Caco-2 (cell line): Measurements from ENCODE around the gene RBM20. TPM values are rescaled to one million over a fixed set of nuclear protein-coding genes. Genes with fewer than 3 reads are reported as not detected.

Experiments used
- BruUV-seq: library from RNA; stranded (reverse); fragments of 400-500 nt; replicated peaks from 2 replicates; lab custom pipeline; 2021; lab: Mats Ljungman, UMichigan
- CTCF ChIA-PET: fragments of 300-600 bp; sonication (Branson Sonifier 250); formaldehyde crosslinking; loops from one replicate; lab custom pipeline; 2022; ENCODE audit warnings: antibody characterized with exemption; lab: Charles Lee
- POLR2A ChIA-PET: fragments of 300-600 bp; sonication (Branson Sonifier 250); formaldehyde crosslinking; loops from one replicate; lab custom pipeline; 2022; ENCODE audit warnings: antibody characterized with exemption; lab: Charles Lee
- DNase-seq, 2 experiments: peaks; one replicate each; pipeline versions ENCODE4 v3.0.0 to v3.0.0-alpha.2; 2020 to 2022
- H3K27me3 ChIP-seq: replicated peaks from 2 replicates; pipeline ENCODE4 v1.6.0; 2011; ENCODE audit warnings: low read length; ENCODE audit not compliant: control insufficient read depth, insufficient read depth
- H3K36me3 ChIP-seq: 2 replicates; pipeline ENCODE4 v1.5.1; 2011; ENCODE audit warnings: low read length; ENCODE audit not compliant: control insufficient read depth, insufficient read depth
- H3K4me1 ChIP-seq: fragments of 250-450 bp; sonication (Bioruptor Pico); 2 replicates; pipeline ENCODE4 v1.5.1; 2020; ENCODE audit warnings: mild to moderate bottlenecking
- H3K4me3 ChIP-seq: 2 replicates; pipeline ENCODE4 v1.5.1; 2011; ENCODE audit warnings: low read depth, mild to moderate bottlenecking, control low read depth, low read length
- H3K9me3 ChIP-seq: fragments of 250-450 bp; sonication (Bioruptor Pico); 2 replicates; pipeline ENCODE4 v1.5.1; 2020; ENCODE audit warnings: mild to moderate bottlenecking, moderate library complexity
- H3K27ac Mint-ChIP-seq: one replicate; pipeline ENCODE4 v1.8.0; 2022; ENCODE audit warnings: mixed read lengths; ENCODE audit not compliant: unreplicated experiment
- H3K27me3 Mint-ChIP-seq: one replicate; pipeline ENCODE4 v1.8.0; 2022; ENCODE audit warnings: mixed read lengths; ENCODE audit not compliant: insufficient read depth, unreplicated experiment
- H3K36me3 Mint-ChIP-seq: one replicate; pipeline ENCODE4 v1.8.0; 2022; ENCODE audit warnings: mild to moderate bottlenecking, mixed read lengths; ENCODE audit not compliant: insufficient read depth, unreplicated experiment
- H3K4me1 Mint-ChIP-seq: one replicate; pipeline ENCODE4 v1.8.0; 2022; ENCODE audit warnings: low read depth, mixed read lengths; ENCODE audit not compliant: unreplicated experiment
- H3K4me3 Mint-ChIP-seq: one replicate; pipeline ENCODE4 v1.8.0; 2022; ENCODE audit warnings: mild to moderate bottlenecking, moderate library complexity, mixed read lengths; ENCODE audit not compliant: unreplicated experiment
- H3K9me3 Mint-ChIP-seq: one replicate; pipeline ENCODE4 v1.8.0; 2022; ENCODE audit warnings: mixed read lengths; ENCODE audit not compliant: unreplicated experiment
- CTCF ChIP-seq, 2 experiments: fragments of 200-600 bp in 1 of 2; IDR thresholded peaks; 1 replicate in 1 of 2; 2 replicates in 1 of 2; pipeline versions ENCODE4 v1.5.1 to v1.8.0; 2011 to 2022; ENCODE audit warnings: antibody characterized with exemption in 1 of 2, control low read depth in 1 of 2, inconsistent platforms in 1 of 2, low read depth in 1 of 2, low read length in 1 of 2, mild to moderate bottlenecking in 1 of 2, moderate library complexity in 1 of 2; ENCODE audit not compliant: insufficient read depth in 1 of 2, severe bottlenecking in 1 of 2, unreplicated experiment in 1 of 2
- intact Hi-C: fragments of 100-400 bp; cut with micrococcal nuclease; formaldehyde crosslinking; loops from one replicate; pipeline ENCODE4 v1.10.0; 2022; ENCODE audit not compliant: unreplicated experiment
- total RNA-seq: library from RNA; stranded (reverse); gene quantifications from 2 replicates; pipeline ENCODE4 v1.2.3, GENCODE V29; 2022

Gene RBM20
- total RNA-seq, 1 experiment from 2014 or later, result 0.36 TPM

GRCh38 chr10:110755781-110756180, 111.6 kb downstream of the RBM20 start:
- H3K27ac Mint-ChIP-seq, result no peak overlapping the region

GRCh38 chr10:110756876-110757275, 112.7 kb downstream of the RBM20 start:
- Mint-ChIP-seq H3K9me3 (no peaks in the 10 kb centered on the region), H3K4me1 (no peaks in the 10 kb centered on the region), H3K27ac (no peak overlapping the region), H3K4me3 (no peak overlapping the region), H3K27me3 (no peaks in the 10 kb centered on the region), H3K36me3 (no peaks in the 10 kb centered on the region)
- ChIA-PET CTCF (no interaction called here), POLR2A (no interaction called here)
- no peak overlapping the region for H3K4me3 ChIP-seq
- no peak for TF ChIP-seq CTCF (IDR thresholded peaks at IDR 0.05; ENCODE audit: insufficient read depth in 1 of 2, low read depth in 1 of 2, low read length in 1 of 2, severe bottlenecking in 1 of 2, unreplicated experiment in 1 of 2)
- no peaks in the 10 kb centered on the region for H3K9me3 ChIP-seq
- intact Hi-C loops, result no loop called here
- no peaks in the 10 kb centered on the region for H3K4me1 ChIP-seq
- H3K27me3 ChIP-seq, result no peaks in the 10 kb centered on the region
- no peak for DNase-seq
- H3K36me3 ChIP-seq, result no peaks in the 10 kb centered on the region
- no TSS peak for BruUV-seq

More at GRCh38 chr10:110755781-110756180, 111.6 kb downstream of the RBM20 start:
- POLR2A ChIA-PET, result no interaction called here
- CTCF ChIA-PET, result no interaction called here
- DNase-seq, result no peak
- Histone ChIP-seq H3K27me3 (no peaks in the 10 kb centered on the region), H3K36me3 (no peaks in the 10 kb centered on the region), H3K4me1 (no peaks in the 10 kb centered on the region), H3K9me3 (no peaks in the 10 kb centered on the region), H3K4me3 (no peak overlapping the region)
- no peaks in the 10 kb centered on the region for H3K4me1 Mint-ChIP-seq
- no TSS peak for BruUV-seq
- H3K27me3 Mint-ChIP-seq, result no peaks in the 10 kb centered on the region
- no peak for TF ChIP-seq CTCF (IDR thresholded peaks at IDR 0.05; ENCODE audit: insufficient read depth in 1 of 2, low read depth in 1 of 2, low read length in 1 of 2, severe bottlenecking in 1 of 2, unreplicated experiment in 1 of 2)
- H3K4me3 Mint-ChIP-seq, result no peak overlapping the region
- H3K9me3 Mint-ChIP-seq, result no peaks in the 10 kb centered on the region
- intact Hi-C loops, result no loop called here
- H3K36me3 Mint-ChIP-seq, result no peaks in the 10 kb centered on the region

GRCh38 chr10:110757586-110757985, 113.5 kb downstream of the RBM20 start:
- Histone ChIP-seq H3K27me3 (no peaks in the 10 kb centered on the region), H3K9me3 (no peaks in the 10 kb centered on the region), H3K36me3 (no peaks in the 10 kb centered on the region), H3K4me1 (no peaks in the 10 kb centered on the region), H3K4me3 (no peak overlapping the region)
- no peak overlapping the region for H3K27ac Mint-ChIP-seq
- DNase-seq, result no peak
- intact Hi-C loops, result no loop called here
- BruUV-seq, result no TSS peak
- no peaks in the 10 kb centered on the region for H3K4me1 Mint-ChIP-seq
- no peaks in the 10 kb centered on the region for H3K36me3 Mint-ChIP-seq
- H3K27me3 Mint-ChIP-seq, result no peaks in the 10 kb centered on the region
- no peak for TF ChIP-seq CTCF (IDR thresholded peaks at IDR 0.05; ENCODE audit: insufficient read depth in 1 of 2, low read depth in 1 of 2, low read length in 1 of 2, severe bottlenecking in 1 of 2, unreplicated experiment in 1 of 2)
- no peaks in the 10 kb centered on the region for H3K9me3 Mint-ChIP-seq
- ChIA-PET CTCF (interaction anchor here (0.6 kb wide), 1 partner anchor 91 kb away, joined by 4 read pairs; no protein-coding TSS in a partner anchor), POLR2A (no interaction called here)
- H3K4me3 Mint-ChIP-seq, result no peak overlapping the region
